C4-2B (cell line): Measurements from ENCODE around the gene TSPAN11.

Experiments
- ZFX ChIP-seq: fragments of 450-650 bp; IDR thresholded peaks from 2 replicates; pipeline ENCODE4 v1.6.1; 2017
- TF ChIP-seq, protein P1 (sequence below): fragments of 450-650 bp; conservative IDR thresholded peaks from 2 replicates; pipeline ENCODE4 v1.5.1; 2017; ENCODE audit warnings: mild to moderate bottlenecking

DNA sequence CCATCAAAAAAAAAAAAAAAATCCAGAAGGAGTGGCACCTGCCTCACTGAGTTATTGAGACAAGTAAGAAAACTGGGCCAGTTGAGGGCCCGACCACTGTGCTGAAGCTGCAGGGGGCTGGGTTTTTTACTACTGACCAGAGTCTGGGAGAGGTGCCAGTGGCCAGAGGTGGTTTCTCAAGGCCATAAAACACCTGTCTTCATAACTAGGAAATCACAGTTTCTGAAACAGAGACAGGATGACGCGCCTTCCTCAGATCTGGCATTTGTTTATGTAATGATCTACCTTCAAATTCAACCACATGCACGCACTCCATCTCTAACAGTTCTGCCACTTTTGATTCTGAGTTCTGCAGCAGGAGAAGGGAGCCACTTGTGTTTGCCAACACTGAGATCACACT, 12.7 kb downstream of the TSPAN11 start:
- TF ChIP-seq, protein P1, sequence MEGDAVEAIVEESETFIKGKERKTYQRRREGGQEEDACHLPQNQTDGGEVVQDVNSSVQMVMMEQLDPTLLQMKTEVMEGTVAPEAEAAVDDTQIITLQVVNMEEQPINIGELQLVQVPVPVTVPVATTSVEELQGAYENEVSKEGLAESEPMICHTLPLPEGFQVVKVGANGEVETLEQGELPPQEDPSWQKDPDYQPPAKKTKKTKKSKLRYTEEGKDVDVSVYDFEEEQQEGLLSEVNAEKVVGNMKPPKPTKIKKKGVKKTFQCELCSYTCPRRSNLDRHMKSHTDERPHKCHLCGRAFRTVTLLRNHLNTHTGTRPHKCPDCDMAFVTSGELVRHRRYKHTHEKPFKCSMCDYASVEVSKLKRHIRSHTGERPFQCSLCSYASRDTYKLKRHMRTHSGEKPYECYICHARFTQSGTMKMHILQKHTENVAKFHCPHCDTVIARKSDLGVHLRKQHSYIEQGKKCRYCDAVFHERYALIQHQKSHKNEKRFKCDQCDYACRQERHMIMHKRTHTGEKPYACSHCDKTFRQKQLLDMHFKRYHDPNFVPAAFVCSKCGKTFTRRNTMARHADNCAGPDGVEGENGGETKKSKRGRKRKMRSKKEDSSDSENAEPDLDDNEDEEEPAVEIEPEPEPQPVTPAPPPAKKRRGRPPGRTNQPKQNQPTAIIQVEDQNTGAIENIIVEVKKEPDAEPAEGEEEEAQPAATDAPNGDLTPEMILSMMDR, result no peak
- TF ChIP-seq ZFX, result no peak
